DMS153 treated with DMSO at 0.1 percent for 48 hours (cell line): ENCODE results near the gene DOK3.

Experiments
- DNase-seq: peaks from one replicate; lab custom pipeline; 2025; ENCODE audit not compliant: unreplicated experiment; lab: John Stamatoyannopoulos, UW

Gene DOK3

GRCh38 chr5:177513500-177513899, 3.9 kb upstream of the DOK3 start:
- DNase-seq = no peak

- DNase-seq = no peak
Measured at GRCh38 chr5:177512736-177513380, 3.2 kb upstream of the DOK3 start.

GRCh38 chr5:177511796-177512675, 2.4 kb upstream of the DOK3 start:
- DNase-seq = no peak

- DNase-seq = no peak
Measured at GRCh38 chr5:177511181-177511580, 1.6 kb upstream of the DOK3 start.

- no peak for DNase-seq
Measured at GRCh38 chr5:177510567-177511053, 984 bp upstream of the DOK3 start.

- no peak for DNase-seq
Measured at GRCh38 chr5:177509991-177510566, 453 bp upstream of the DOK3 start.

- no peak for DNase-seq
Measured at GRCh38 chr5:177508837-177509236, 789 bp downstream of the DOK3 start.

- DNase-seq = no peak
Measured at GRCh38 chr5:177508221-177508611, 1.4 kb downstream of the DOK3 start.

GRCh38 chr5:177507596-177508220, 1.9 kb downstream of the DOK3 start:
- no peak for DNase-seq

GRCh38 chr5:177507165-177507564, 2.5 kb downstream of the DOK3 start:
- DNase-seq = no peak

- DNase-seq = no peak
Measured at GRCh38 chr5:177505075-177505474, 4.6 kb downstream of the DOK3 start.

- DNase-seq = no peak
Measured at GRCh38 chr5:177504086-177505056, 5.3 kb downstream of the DOK3 start.

GRCh38 chr5:177503351-177504085, 6.1 kb downstream of the DOK3 start:
- DNase-seq = no peak

- no peak for DNase-seq
Measured at GRCh38 chr5:177502886-177503285, 6.7 kb downstream of the DOK3 start.

- no peak for DNase-seq
Measured at GRCh38 chr5:177501874-177502678, 7.5 kb downstream of the DOK3 start.

GRCh38 chr5:177500685-177501522, 8.7 kb downstream of the DOK3 start:
- DNase-seq = peak; percentile 26

- DNase-seq = no peak
Measured at GRCh38 chr5:177499842-177500241, 9.8 kb downstream of the DOK3 start.
